GM19455 (cell line): Measurements from ENCODE around the gene KIAA0513.
"Not testable (repeated sequence)": the region's sequence is repeated elsewhere in the genome, so short reads cannot be mapped to it uniquely, and the experiment has no call there.

ENCODE experiments used
- ATAC-seq: cut with Tn5 transposase; IDR thresholded peaks from one replicate; pipeline ENCODE4 v1.9.1; 2021; ENCODE audit not compliant: unreplicated experiment

Gene KIAA0513

DNA sequence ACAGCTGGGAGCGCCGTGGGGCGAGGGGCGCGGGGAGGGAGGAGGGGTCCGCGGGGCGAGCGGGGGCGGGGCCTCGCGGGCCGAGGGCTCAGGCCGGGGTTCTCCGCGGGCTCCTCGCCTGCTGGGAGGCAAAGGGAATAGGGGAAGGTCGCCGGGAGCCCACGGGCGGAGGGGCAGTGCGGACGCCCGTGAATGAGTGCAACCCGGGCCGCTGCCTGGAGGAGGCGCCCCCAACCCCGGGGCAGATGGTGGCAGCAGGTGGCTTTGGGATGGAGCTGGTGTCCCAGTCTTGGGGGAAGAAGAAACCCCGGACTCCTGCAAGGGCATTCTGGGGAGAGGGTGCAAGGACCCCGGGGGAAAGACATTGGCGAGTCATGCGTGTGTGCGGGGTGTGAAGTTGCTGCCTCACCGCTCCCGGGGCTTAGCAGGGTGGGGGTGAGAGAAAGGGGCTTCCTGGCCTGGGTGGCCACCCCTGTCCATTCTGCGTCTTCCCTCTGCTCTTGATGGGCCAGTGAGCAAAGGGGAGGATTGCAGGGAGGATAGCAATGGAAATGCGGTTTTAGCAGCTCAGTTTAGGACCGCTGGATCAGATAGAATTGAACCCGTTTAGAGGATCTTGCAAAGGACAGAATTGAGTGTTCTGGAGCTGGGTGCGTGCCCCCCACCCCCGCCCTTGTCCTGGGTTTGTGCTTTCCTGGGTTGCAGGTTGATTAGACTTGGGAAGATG, 526 bp downstream of the KIAA0513 start:
- peak; percentile 19 for ATAC-seq

- no peak for ATAC-seq
Measured at GRCh38 chr16:85028685-85029407, 1.3 kb downstream of the KIAA0513 start.

- no peak for ATAC-seq
Measured at GRCh38 chr16:85029408-85029784, 1.8 kb downstream of the KIAA0513 start.

DNA sequence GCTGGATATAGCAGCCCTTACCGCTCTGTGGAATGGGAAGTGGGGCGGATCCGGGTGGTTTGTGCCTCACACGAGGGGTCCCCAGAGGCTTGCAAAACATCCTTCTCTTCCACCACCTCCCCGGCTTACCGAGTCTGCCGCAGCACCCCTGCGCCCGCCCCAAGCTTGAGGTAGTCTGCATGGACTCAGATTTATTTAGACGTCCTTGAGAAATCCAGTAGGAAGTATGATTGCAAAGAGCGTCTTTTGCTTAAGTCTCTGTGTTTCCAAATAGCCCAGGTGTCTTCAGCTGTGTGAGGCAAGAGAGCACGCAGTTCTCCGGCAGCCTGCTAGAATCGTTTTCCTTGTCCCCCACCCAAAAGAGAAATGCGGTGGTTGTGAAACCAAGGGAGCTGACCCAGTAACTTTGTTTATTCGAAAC, 2.4 kb downstream of the KIAA0513 start:
- ATAC-seq = no peak

DNA sequence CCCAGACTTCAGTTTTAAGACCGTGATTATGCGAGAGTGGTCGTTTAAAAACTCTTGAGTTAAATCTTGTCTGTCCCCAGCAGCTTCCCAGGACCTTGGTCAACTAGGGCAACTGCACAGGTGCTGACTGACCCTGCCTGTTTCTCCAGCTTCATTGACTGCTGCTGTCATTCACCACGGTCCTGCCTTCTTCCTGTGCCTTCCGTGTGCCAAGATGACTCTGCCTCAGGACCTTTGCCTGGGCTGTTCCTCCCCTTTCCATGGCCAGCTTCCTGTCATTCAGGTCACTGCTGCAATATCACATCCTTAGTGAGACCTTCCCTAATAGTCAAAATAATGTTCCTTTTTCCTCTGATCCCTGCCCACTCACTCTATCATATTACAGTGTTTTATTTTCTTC, 3.9 kb downstream of the KIAA0513 start:
- ATAC-seq = no peak

- ATAC-seq = not testable (repeated sequence)
Measured at GRCh38 chr16:85032187-85032586, 4.6 kb downstream of the KIAA0513 start.

DNA sequence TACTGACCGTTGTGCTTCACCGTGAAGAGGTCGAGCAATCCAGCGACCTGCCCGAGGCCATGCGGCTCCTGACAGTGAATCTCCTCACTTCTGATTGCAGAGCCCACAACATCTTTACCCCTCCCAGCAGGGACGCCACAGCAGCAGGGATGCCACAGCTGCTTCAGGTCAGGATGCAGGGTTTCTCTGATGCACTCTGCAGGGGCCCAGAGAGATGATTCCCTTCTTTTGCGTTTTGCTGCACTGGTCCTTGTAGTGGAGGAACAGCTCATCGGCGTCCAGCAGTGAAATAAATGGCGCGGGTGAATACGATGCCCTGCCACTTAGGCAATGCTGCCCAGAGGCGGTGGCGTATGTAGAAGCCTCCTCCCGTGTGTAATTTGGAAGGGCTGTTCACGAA, 5.6 kb downstream of the KIAA0513 start:
- no peak for ATAC-seq

GRCh38 chr16:85034591-85035433, 7.2 kb downstream of the KIAA0513 start:
- no peak for ATAC-seq

GRCh38 chr16:85036236-85037049, 8.8 kb downstream of the KIAA0513 start:
- no peak for ATAC-seq

DNA sequence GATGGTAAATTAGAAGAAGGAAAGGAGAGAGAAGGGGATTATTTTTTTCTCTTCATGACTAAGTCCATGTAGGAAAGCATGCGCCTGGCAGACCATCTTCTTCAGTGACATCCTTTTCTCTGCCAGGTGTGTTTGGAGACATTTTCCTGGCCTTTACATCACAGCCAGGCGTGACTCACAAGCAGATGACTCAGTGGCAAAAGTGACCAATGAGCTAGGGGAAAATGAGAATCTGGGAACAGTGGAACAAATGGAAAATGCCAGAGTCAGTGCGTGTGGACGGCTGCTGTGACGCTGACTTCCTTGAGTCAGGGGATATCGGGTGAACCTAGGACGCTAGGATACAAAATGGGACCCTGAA, 9.4 kb downstream of the KIAA0513 start:
- ATAC-seq = no peak

GRCh38 chr16:85037721-85038120, 10.1 kb downstream of the KIAA0513 start:
- ATAC-seq = no peak

DNA sequence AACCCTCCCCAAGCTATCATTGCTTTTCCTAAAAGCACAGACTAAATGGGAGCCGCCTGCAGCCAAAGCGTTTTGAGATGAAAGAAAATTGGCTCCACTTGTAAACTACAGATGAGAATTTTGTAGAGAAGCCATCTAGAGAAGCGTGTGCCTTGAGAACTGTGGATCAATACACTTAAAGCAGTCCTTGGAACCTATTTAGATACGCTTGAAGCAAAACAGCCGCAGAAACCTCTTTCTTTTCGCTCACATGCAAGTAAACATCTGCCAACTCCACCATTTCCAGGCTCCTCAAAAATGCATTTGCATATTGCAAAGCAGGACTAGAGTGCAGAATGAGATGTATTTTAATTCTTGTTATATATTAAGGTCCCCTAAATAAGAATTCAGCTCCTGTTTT, 13.1 kb downstream of the KIAA0513 start:
- no peak for ATAC-seq

GRCh38 chr16:85041219-85042166, 13.9 kb downstream of the KIAA0513 start:
- no peak for ATAC-seq

- no peak for ATAC-seq
Measured at GRCh38 chr16:85042167-85042526, 14.6 kb downstream of the KIAA0513 start.

GRCh38 chr16:85042606-85043005, 15.0 kb downstream of the KIAA0513 start:
- ATAC-seq = no peak

DNA sequence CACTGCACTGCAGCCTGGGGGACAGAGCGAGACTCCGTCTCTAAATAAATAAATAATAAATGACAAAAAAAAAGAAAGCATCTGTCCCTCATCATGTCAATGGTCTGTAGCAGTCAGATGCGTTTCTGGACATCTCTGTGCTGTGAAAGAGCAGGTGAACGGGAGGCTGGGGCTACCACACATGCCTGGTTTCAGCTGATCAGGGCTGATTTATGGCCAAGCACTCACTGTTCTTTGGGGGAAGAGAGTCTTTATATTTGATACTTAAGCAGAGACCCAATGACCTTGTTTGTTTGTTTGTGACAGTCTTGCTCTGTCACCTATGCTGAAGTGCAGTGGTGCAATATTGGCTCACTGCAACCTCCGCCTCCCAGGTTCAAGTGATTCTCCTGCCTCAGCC, 17.5 kb downstream of the KIAA0513 start:
- ATAC-seq = no peak

- ATAC-seq = no peak
Measured at GRCh38 chr16:85045641-85046471, 18.3 kb downstream of the KIAA0513 start.

DNA sequence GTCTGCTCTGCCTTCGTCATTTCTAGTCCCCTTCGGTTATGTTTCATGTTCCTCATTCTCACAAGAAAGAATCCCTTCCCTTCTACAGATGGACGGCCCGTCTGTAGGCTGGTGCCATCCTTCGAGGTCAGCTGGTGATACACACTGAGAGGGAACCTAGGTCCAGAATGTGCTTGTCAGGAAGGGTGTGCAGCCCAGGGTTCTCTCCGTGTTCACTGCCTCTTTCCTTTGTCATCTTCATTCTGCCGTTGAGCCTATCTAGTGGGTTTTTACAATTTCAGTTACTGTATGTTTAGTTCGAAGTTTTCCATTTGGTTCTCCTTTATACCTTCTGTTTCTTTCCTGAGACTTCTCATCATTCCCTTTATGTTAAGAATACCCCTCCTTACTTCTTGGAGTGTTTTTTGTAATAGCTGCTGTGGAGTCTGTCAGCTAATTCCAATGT, 18.9 kb downstream of the KIAA0513 start:
- ATAC-seq = no peak
